Mesodermal cell (in vitro differentiated cells): ENCODE data around the gene PAFAH1B1.
"Not testable (repeated sequence)": the region's sequence is repeated elsewhere in the genome, so short reads cannot be mapped to it uniquely, and the experiment has no call there.

Experiments
- H3K27ac ChIP-seq: 2 replicates; pipeline ENCODE4 v1.7.0; 2013; ENCODE audit warnings: mild to moderate bottlenecking, low read depth, low read length, moderate library complexity; ENCODE audit not compliant: severe bottlenecking
- H3K36me3 ChIP-seq: 2 replicates; pipeline ENCODE4 v1.7.1; 2013; ENCODE audit warnings: mild to moderate bottlenecking, low read length, moderate library complexity; ENCODE audit not compliant: control insufficient read depth, insufficient read depth
- H3K4me1 ChIP-seq: one replicate; pipeline ENCODE4 v1.7.1; 2013; ENCODE audit warnings: mild to moderate bottlenecking, low read length; ENCODE audit not compliant: insufficient read depth, control insufficient read depth, poor library complexity, severe bottlenecking
- H3K4me3 ChIP-seq: 2 replicates; pipeline ENCODE4 v1.7.0; 2013; ENCODE audit warnings: low read length, control low read depth, mild to moderate bottlenecking; ENCODE audit not compliant: insufficient read depth, poor library complexity, severe bottlenecking; ENCODE audit errors: extremely low read depth
- H3K9me3 ChIP-seq: 2 replicates; pipeline ENCODE4 v1.7.1; 2013; ENCODE audit warnings: mild to moderate bottlenecking, low read length, moderate library complexity; ENCODE audit not compliant: control insufficient read depth
- WGBS, 2 experiments: methylation state at CpG; one replicate each; pipeline ENCODE4 v1.1.5; 2013; ENCODE audit warnings: missing lambda C conversion rate in 2 of 2; ENCODE audit not compliant: insufficient coverage in 2 of 2; 5-methylcytosine and 5-hydroxymethylcytosine counted together

PAFAH1B1 gene

GRCh38 chr17:2636169-2636930 is 42.9 kb downstream of the PAFAH1B1 start:
- Histone ChIP-seq H3K4me3 (no peak overlapping the region), H3K36me3 (peaks cover 66% of the 10 kb centered on the region), H3K27ac (no peak overlapping the region), H3K4me1 (no peaks in the 10 kb centered on the region), H3K9me3 (no peaks in the 10 kb centered on the region)
- 93 to 97% methylated on average over 12 to 13 of the region's 13 CpGs for WGBS, 2 experiments

GRCh38 chr17:2637422-2637821 is 44.0 kb downstream of the PAFAH1B1 start:
- Histone ChIP-seq H3K4me1 (no peaks in the 10 kb centered on the region), H3K27ac (no peak overlapping the region), H3K4me3 (no peak overlapping the region), H3K36me3 (peaks cover 76% of the 10 kb centered on the region), H3K9me3 (no peaks in the 10 kb centered on the region)
- WGBS, 2 experiments = 94 to 100% methylated on average over 3 of the region's 6 CpGs

- Histone ChIP-seq H3K36me3 (peaks cover 78% of the 10 kb centered on the region), H3K4me3 (no peak overlapping the region)
- WGBS, 2 experiments = 67 to 93% methylated on average over 4 to 5 of the region's 6 CpGs
Observed at GRCh38 chr17:2644971-2645370, 51.5 kb downstream of the PAFAH1B1 start.

GRCh38 chr17:2647957-2648356 is 54.5 kb downstream of the PAFAH1B1 start:
- Histone ChIP-seq H3K36me3 (peaks cover 76% of the 10 kb centered on the region), H3K4me1 (no peaks in the 10 kb centered on the region), H3K27ac (no peak overlapping the region), H3K4me3 (no peak overlapping the region), H3K9me3 (peaks cover 4% of the 10 kb centered on the region)
- 80 to 93% methylated on average over 1 to 3 of the region's 6 CpGs for whole genome bisulfite sequencing, 2 experiments

More at GRCh38 chr17:2644971-2645370, 51.5 kb downstream of the PAFAH1B1 start:
- Histone ChIP-seq H3K4me1 (no peaks in the 10 kb centered on the region), H3K27ac (no peak overlapping the region), H3K9me3 (no peaks in the 10 kb centered on the region)

- Histone ChIP-seq H3K9me3 (peaks cover 4% of the 10 kb centered on the region), H3K4me3 (no peak overlapping the region), H3K27ac (no peak overlapping the region), H3K36me3 (peaks cover 75% of the 10 kb centered on the region), H3K4me1 (no peaks in the 10 kb centered on the region)
- 83 to 95% methylated on average over 2 to 6 of the region's 11 CpGs for WGBS, 2 experiments
Observed at GRCh38 chr17:2649191-2649590, 55.7 kb downstream of the PAFAH1B1 start.

GRCh38 chr17:2652911-2653310 is 59.5 kb downstream of the PAFAH1B1 start:
- not testable (repeated sequence) for H3K4me1 ChIP-seq, H3K4me3 ChIP-seq, H3K27ac ChIP-seq, H3K9me3 ChIP-seq
- H3K36me3 ChIP-seq = peaks cover 73% of the 10 kb centered on the region
- WGBS, 2 experiments = 90% methylated on average over 2 of the region's 3 CpGs; no CpG with 5 or more reads in 1 of the 2 experiments

GRCh38 chr17:2655546-2655945 is 62.1 kb downstream of the PAFAH1B1 start:
- Histone ChIP-seq H3K4me1 (no peaks in the 10 kb centered on the region), H3K4me3 (no peak overlapping the region), H3K36me3 (peaks cover 76% of the 10 kb centered on the region), H3K9me3 (peaks cover 4% of the 10 kb centered on the region), H3K27ac (no peak overlapping the region)
- 97 to 98% methylated on average over 4 to 6 of the region's 7 CpGs for WGBS, 2 experiments

GRCh38 chr17:2656283-2656682 is 62.8 kb downstream of the PAFAH1B1 start:
- Histone ChIP-seq H3K4me1 (no peaks in the 10 kb centered on the region), H3K27ac (no peak overlapping the region), H3K4me3 (no peak overlapping the region), H3K36me3 (peaks cover 70% of the 10 kb centered on the region), H3K9me3 (peaks cover 4% of the 10 kb centered on the region)
- WGBS, 2 experiments = no CpG with 5 or more reads among the region's 1 CpG

- not testable (repeated sequence) for H3K27ac ChIP-seq, H3K9me3 ChIP-seq, H3K4me1 ChIP-seq, H3K4me3 ChIP-seq
- WGBS, 2 experiments = 98 to 100% methylated on average over 5 to 6 of the region's 8 CpGs
- peaks cover 54% of the 10 kb centered on the region for H3K36me3 ChIP-seq
Observed at GRCh38 chr17:2659337-2659736, 65.9 kb downstream of the PAFAH1B1 start.

DNA sequence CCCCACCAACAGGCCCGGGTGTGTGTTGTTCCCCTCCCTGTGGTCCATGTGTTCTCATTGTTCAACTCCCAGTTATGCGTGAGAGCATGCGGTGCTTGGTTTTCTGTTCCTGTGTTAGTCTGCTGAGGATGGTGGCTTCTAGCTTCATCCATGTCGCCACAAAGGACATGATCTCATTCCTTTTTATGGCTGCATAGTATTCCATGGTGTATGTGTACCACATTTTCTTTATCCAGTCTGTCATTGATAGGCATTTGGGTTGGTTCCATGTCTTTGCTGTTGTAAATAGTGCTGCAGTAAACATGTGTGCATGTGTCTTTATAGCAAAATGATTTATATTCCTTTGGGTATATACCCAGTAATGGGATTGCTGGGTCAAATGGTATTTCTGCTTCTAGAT is 67.0 kb downstream of the PAFAH1B1 start:
- not testable (repeated sequence) for H3K4me1 ChIP-seq, H3K4me3 ChIP-seq, H3K9me3 ChIP-seq, H3K27ac ChIP-seq
- peaks cover 46% of the 10 kb centered on the region for H3K36me3 ChIP-seq
- WGBS, 2 experiments = 100% methylated on average over 2 to 3 of the region's 4 CpGs

GRCh38 chr17:2672026-2672425 is 78.6 kb downstream of the PAFAH1B1 start:
- Histone ChIP-seq H3K27ac (no peak overlapping the region), H3K4me1 (no peaks in the 10 kb centered on the region), H3K4me3 (no peak overlapping the region), H3K36me3 (peaks cover 96% of the 10 kb centered on the region), H3K9me3 (no peaks in the 10 kb centered on the region)
- WGBS, 2 experiments = 86 to 100% methylated on average over 1 to 3 of the region's 5 CpGs
